ENCODE measurements around the gene C14orf132.

C14orf132 gene

GRCh38 chr14:96140952-96141351, 101.8 kb downstream of the C14orf132 start:
- H3K36me3 ChIP-seq (ENCODE audit: control insufficient read depth, insufficient read depth, low read length): no peaks in the 10 kb centered on the region
- H3K4me3 ChIP-seq (ENCODE audit: insufficient read depth, low read depth, low read length, poor library complexity, severe bottlenecking): no peak overlapping the region
- H3K9me3 ChIP-seq (ENCODE audit: control insufficient read depth, low read length): no peaks in the 10 kb centered on the region
- no peak overlapping the region for H3K27ac ChIP-seq (ENCODE audit: insufficient read depth, low read length, poor library complexity, severe bottlenecking)
- no peaks in the 10 kb centered on the region for H3K4me1 ChIP-seq (ENCODE audit: control insufficient read depth, insufficient read depth, low read length, poor library complexity, severe bottlenecking)
- no peak for DNase-seq
- H3K27me3 ChIP-seq (replicated peaks; ENCODE audit: control insufficient read depth, insufficient read depth, low read length, poor library complexity, severe bottlenecking): no peaks in the 10 kb centered on the region
